ENCODE results near the gene MND1. TPM values are rescaled to one million over a fixed set of nuclear protein-coding genes. Genes with fewer than 3 reads are reported as not detected.

Gene MND1
- total RNA-seq, 2 donors from 2014 or later = 15.4 to 30.3 TPM

DNA sequence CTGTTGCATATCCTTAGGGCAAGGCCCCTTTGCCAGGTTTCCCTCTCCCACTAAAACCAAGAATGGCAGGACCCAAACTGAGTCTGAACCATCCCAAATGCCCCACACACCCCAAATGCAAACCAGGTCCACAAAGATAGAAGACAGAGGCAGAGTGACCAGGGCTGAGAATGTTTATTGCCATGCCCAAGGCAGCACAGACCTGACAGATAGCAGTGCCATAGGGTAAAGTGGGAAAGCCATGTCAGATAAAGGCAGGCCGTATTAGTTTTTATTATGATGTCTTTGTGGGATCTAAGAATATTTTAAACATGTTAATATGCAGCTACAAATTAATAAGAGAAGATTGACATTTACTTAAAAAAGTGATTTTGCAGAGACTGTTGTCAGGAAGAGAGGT is 29.6 kb upstream of the MND1 start:
- Histone ChIP-seq H3K4me3 (ENCODE audit: low read length) (no peak overlapping the region), H3K27me3 (ENCODE audit: control insufficient read depth, insufficient read depth, low read length, poor library complexity, severe bottlenecking) (no peaks in the 10 kb centered on the region), H3K9ac (ENCODE audit: extremely low read depth, low read length, poor library complexity, severe bottlenecking) (no peak overlapping the region), H3K4me1 (ENCODE audit: control insufficient read depth, insufficient read depth, low read length) (no peaks in the 10 kb centered on the region), H3K9me3 (ENCODE audit: control insufficient read depth, low read length) (no peaks in the 10 kb centered on the region), H3K36me3 (ENCODE audit: control insufficient read depth, insufficient read depth, low read length) (peaks cover 39% of the 10 kb centered on the region), H3K27ac (ENCODE audit: low read depth, low read length) (no peak overlapping the region)
- Mint-ChIP-seq H3K4me3 (no peak overlapping the region), H3K36me3 (ENCODE audit: low read depth) (peaks cover 44% of the 10 kb centered on the region), H3K9me3 (peaks cover 2% of the 10 kb centered on the region), H3K27me3 (ENCODE audit: insufficient read depth) (no peaks in the 10 kb centered on the region), H3K4me1 (no peaks in the 10 kb centered on the region), H3K27ac (no peak overlapping the region)
- WGBS, 2 experiments (ENCODE audit: insufficient coverage in 1 of 2, insufficient read length in 1 of 2) = 100% methylated on average over 1 of the region's 1 CpG; no CpG with 5 or more reads in 1 of the 2 experiments
- no peak for DNase-seq
- TF ChIP-seq, protein P1, sequence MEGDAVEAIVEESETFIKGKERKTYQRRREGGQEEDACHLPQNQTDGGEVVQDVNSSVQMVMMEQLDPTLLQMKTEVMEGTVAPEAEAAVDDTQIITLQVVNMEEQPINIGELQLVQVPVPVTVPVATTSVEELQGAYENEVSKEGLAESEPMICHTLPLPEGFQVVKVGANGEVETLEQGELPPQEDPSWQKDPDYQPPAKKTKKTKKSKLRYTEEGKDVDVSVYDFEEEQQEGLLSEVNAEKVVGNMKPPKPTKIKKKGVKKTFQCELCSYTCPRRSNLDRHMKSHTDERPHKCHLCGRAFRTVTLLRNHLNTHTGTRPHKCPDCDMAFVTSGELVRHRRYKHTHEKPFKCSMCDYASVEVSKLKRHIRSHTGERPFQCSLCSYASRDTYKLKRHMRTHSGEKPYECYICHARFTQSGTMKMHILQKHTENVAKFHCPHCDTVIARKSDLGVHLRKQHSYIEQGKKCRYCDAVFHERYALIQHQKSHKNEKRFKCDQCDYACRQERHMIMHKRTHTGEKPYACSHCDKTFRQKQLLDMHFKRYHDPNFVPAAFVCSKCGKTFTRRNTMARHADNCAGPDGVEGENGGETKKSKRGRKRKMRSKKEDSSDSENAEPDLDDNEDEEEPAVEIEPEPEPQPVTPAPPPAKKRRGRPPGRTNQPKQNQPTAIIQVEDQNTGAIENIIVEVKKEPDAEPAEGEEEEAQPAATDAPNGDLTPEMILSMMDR (conservative IDR thresholded peaks at IDR 0.05) = no peak

DNA sequence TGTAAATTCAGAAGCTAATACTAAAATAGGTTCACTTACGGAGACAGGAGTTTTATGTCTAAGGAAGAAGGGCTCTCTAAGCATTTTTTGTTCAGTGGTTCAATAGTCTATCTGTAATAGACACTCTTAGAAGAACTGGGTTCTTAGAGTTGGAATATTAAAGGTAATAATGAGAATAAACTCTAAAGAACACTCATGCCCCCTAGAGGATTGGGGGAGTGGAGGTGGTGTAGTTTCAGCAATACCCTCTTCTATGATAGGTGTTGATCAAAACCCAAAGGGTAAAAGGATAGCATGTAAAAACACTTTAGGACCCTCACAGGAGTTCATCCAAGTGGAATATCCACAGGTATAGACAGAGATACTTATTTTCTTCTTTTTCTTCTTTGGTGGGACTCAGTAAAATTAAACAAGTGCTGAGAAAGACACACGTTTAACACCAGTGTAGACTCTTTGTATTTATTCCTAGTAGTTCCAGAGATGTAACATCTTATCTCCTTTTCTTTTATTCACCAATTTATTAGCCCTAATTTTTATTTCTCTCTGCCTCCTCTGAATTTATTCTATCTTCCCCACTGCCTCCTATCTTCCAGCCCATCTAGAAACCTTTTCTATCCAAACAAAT is 25.7 kb upstream of the MND1 start:
- Histone ChIP-seq H3K27me3 (ENCODE audit: control insufficient read depth, insufficient read depth, low read length, poor library complexity, severe bottlenecking) (no peaks in the 10 kb centered on the region), H3K4me1 (ENCODE audit: control insufficient read depth, insufficient read depth, low read length) (no peaks in the 10 kb centered on the region), H3K27ac (ENCODE audit: low read depth, low read length) (no peak overlapping the region), H3K9me3 (ENCODE audit: control insufficient read depth, low read length) (no peaks in the 10 kb centered on the region), H3K9ac (ENCODE audit: extremely low read depth, low read length, poor library complexity, severe bottlenecking) (no peak overlapping the region), H3K36me3 (ENCODE audit: control insufficient read depth, insufficient read depth, low read length) (peaks cover 62% of the 10 kb centered on the region), H3K4me3 (ENCODE audit: low read length) (no peak overlapping the region)
- TF ChIP-seq, protein P1 (conservative IDR thresholded peaks at IDR 0.05) = peak; percentile 82
- WGBS, 2 experiments (ENCODE audit: insufficient coverage in 1 of 2, insufficient read length in 1 of 2) = 89 to 91% methylated on average over 1 to 2 of the region's 2 CpGs
- peak; percentile 61 for DNase-seq
- Mint-ChIP-seq H3K27me3 (ENCODE audit: insufficient read depth) (no peaks in the 10 kb centered on the region), H3K4me1 (no peaks in the 10 kb centered on the region), H3K36me3 (ENCODE audit: low read depth) (peaks cover 49% of the 10 kb centered on the region), H3K27ac (no peak overlapping the region), H3K4me3 (no peak overlapping the region), H3K9me3 (peaks cover 2% of the 10 kb centered on the region)

DNA sequence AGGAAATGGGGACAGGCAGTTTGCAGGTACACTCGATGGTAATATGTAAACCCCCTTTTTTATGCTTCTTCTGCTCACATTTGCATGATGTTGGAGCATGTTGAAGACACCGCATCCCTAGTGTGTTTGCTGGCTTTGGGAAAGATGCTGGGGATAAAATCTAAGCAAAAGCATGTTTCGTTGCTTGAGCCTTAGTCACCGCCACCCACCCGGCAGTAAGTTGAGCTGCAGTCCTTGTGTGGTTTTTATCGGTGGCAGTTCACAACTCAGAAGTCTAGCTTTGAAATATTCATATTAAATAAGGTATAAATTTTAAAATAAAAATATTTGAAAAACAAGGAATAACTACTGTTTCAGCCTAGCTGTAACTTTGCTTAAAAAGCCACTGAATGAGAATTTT is 21.7 kb upstream of the MND1 start:
- no peak overlapping the region for H3K4me3 Mint-ChIP-seq
- no peaks in the 10 kb centered on the region for H3K4me1 ChIP-seq (ENCODE audit: control insufficient read depth, insufficient read depth, low read length)
- H3K36me3 ChIP-seq (ENCODE audit: control insufficient read depth, insufficient read depth, low read length) = peaks cover 83% of the 10 kb centered on the region
- no peaks in the 10 kb centered on the region for H3K27me3 ChIP-seq (ENCODE audit: control insufficient read depth, insufficient read depth, low read length, poor library complexity, severe bottlenecking)
- TF ChIP-seq, protein P1 (conservative IDR thresholded peaks at IDR 0.05) = no peak
- H3K36me3 Mint-ChIP-seq (ENCODE audit: low read depth) = peaks cover 36% of the 10 kb centered on the region
- no peak overlapping the region for H3K9ac ChIP-seq (ENCODE audit: extremely low read depth, low read length, poor library complexity, severe bottlenecking)
- H3K9me3 ChIP-seq (ENCODE audit: control insufficient read depth, low read length) = no peaks in the 10 kb centered on the region
- no peaks in the 10 kb centered on the region for H3K9me3 Mint-ChIP-seq
- H3K27me3 Mint-ChIP-seq (ENCODE audit: insufficient read depth) = no peaks in the 10 kb centered on the region
- 81 to 100% methylated on average over 3 to 6 of the region's 6 CpGs for WGBS, 2 experiments (ENCODE audit: insufficient coverage in 1 of 2, insufficient read length in 1 of 2)
- DNase-seq = no peak
- H3K4me1 Mint-ChIP-seq = no peaks in the 10 kb centered on the region
- no peak overlapping the region for H3K27ac Mint-ChIP-seq
- H3K4me3 ChIP-seq (ENCODE audit: low read length) = no peak overlapping the region
- H3K27ac ChIP-seq (ENCODE audit: low read depth, low read length) = no peak overlapping the region
